NCI-H1417 (cell line): ENCODE results near the gene PSG4.
"Not testable (repeated sequence)": the region's sequence is repeated elsewhere in the genome, so short reads cannot be mapped to it uniquely, and the experiment has no call there.

Source experiments
- DNase-seq, 3 experiments: peaks; one replicate each; lab custom pipeline; 2025; lab: John Stamatoyannopoulos, UW

Gene PSG4

DNA sequence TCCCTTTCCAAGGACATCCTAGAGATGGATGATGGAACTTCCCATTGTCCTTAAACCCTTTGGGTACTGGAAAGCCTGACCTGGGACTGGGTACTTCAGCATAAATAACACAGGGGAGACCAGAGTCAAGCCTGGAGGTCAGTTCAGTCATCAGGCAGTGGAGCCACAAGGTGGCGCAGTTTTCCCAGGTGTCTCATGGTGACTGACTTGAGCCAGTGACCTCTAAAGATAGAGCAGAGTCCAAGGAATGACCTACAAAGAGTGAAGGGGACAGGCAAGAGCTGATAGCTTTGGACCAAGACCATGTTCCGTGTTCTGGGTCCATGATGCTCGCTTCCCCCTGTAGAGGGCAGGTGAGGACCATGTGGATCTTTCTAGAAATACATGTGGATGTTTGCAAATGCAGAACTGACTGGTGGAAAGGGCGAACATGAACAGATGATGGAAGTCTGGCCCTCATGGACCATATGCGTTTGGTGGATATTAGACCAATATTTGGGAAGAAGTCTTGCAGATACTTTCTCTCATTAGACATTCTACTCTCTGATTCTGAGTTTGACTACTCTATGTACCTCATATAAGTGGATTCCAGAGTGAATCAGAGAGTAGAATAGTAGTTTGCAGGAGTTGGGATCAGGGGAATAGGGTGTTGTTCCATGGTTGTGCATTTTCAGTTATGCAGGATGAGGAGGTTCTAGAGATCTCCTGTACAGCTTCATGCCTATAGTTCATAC, 6.6 kb downstream of the PSG4 start:
- DNase-seq, result not testable (repeated sequence)

DNA sequence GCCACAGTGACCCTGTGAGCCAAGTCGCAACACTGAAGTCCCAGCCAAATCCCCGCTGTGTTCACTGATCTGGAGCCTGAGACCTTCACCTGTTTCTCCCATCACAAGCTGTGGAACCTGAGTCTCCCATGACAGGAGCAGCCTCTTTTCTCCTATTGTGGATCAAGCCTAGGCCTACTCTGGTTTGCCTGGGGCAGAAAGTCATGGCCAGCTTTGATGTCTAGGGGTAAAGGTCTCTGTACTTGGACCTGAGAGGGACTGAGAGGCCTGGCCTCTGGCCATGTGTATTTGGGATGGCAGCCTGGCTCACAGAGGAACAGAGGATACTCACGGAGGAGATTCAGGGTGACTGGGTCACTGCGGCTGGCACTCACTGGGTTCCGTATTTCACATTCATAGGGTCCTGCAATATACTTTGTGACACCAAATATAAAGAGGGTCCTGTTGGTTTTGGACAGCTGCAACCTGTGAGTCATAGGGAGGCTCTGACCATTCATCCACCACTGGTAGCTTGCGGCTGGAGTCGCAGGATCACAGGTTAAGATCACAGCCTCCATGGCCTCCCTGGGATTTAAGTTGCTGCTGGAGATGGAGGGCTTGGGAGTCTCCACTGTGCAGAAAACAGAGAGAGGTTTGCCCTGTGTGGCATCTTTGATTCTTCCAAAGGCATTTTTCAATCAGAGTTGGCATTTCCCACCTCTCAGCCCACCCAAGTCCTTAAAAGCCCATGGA, 7.6 kb downstream of the PSG4 start:
- not testable (repeated sequence) for DNase-seq

- DNase-seq, result not testable (repeated sequence)
Measured at GRCh38 chr19:43194397-43194796, 11.0 kb downstream of the PSG4 start.

DNA sequence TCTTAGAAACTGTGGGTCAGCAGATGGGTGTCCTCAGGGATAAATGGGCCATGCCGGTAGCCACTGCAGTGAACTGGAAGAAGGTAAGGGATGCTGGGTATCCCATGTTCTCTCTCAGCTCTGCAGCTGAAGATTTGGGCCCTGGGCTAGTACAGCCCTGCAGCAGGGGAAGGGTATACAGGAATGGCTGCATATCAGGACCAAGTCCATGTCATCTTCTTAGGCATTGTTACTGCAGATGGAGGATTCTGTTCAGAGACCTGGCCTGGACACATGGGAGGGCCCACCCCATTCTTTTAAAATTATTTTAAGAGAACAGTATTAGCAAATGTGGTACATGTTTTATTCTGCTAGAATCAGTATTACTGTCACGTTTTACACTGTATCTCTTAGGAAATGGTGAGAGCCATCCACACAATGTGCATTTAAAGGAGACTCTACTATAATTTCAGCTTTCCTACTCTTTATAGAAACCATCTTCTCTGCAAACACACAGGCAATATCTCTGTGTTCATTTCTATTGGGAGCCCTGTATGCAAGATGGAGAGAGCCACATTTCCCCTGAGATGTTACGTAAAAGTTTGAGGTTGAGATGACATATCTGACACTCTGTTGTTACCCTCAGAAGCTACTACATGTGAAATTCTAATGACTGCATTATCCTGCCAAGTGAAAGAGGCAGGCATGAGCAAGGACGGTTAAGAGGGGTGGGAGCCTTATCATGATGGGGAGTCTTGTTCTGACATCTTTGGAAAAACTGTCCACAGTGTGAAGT, 12.9 kb downstream of the PSG4 start:
- not testable (repeated sequence) for DNase-seq

DNA sequence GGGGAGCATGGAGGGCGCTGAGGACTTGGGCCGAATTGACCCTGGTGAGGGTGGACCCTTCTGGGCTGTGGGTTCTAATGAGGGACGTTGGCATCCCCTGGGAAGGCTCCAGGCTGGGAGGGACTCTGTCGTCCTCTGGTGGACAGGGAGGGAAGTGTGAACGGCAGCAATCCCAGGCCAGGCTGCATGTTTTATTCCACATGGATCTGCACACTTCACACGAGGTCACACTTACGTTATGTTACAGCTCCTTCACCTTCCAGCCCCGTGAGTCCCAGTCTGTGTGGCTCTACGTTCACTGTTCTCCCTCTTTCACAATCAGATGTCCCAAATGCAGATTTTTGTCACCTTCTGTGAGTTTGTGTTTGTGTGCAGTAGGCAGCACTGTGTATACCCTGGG, 17.3 kb downstream of the PSG4 start:
- DNase-seq, result not testable (repeated sequence)

DNA sequence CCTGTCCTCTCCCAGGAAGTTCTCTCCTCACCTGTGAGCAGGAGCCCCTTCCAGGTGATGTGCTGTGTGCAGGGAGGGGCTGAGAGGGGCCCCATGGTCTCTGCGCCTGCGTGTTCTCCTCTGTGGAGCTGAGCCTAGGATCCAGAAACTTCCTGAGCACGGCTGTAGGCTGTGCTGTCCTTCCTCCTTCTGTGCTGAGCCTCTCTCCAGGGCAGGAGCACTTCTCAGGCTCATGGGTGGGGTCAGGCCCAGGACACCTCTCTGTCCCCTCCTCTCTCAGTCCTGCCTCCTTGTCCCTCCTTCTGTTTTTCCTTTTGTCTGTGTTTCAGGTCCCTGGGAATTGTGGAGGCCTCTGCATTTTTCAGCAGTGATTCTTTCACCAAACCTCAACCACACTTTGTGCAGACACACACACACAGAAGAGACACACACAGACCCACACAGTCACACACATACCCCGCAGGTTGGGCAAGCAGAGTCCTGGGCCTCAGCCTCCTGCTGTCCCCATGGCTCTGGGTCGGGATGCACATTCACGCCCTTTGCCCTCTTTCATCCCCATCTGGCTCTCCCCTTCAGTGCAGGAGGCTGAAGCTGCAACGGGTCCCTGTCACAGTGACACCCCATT, 19.0 kb downstream of the PSG4 start, which contains the start of gene PSG5:
Gene PSG5 (minus strand): TSS at position 226 of the 625 bp plus-strand sequence. CDS start 131 bp downstream, at position 95.
- DNase-seq, result not testable (repeated sequence)

DNA sequence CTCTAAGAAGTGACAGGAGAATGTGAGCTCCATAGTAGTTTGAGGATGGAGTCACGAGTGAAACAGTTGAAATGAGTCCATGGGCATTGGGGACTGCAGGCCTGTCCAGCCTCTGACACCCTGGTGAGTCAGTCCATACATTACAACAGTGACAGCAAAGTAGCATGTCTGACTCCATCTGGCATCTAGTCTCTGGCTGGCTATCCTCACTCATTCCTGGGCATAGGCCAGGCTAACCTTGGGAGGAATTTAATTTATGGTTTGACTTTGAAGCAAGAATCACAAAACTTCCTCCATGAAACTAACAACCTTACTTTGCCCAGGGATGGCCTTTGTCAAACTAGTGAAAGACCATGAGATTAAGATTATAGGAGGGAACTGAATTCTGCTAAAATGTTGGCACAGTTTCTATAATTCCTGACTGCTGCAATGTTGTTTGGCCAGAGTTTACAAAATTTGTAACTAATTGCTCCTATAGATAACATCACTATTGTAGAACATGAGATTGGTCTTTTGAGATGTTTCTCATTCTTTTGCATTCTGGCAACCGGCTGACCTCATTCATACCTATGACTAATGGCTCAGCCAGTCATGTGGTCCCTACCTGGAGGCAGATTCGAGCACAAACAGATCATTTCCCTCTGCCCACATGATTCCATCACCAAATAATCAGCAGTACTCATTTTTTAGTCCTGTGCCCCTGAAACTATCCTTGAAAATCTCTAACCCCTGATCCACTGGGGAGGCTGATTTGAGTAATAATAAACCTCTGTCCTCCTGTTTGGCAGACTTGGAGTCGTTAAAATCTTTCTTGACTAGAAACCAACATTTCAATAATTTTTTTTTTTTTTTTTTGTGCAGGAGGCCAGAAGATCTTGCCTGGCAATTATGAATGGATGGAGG, 23.3 kb downstream of the PSG4 start:
- not testable (repeated sequence) for DNase-seq

- not testable (repeated sequence) for DNase-seq
Measured at GRCh38 chr19:43179569-43180147, 25.8 kb downstream of the PSG4 start.

- not testable (repeated sequence) for DNase-seq
Measured at GRCh38 chr19:43178577-43178976, 26.9 kb downstream of the PSG4 start.

GRCh38 chr19:43165906-43166305, 39.5 kb downstream of the PSG4 start:
- not testable (repeated sequence) for DNase-seq

- DNase-seq, result not testable (repeated sequence)
Measured at GRCh38 chr19:43163135-43163534, 42.3 kb downstream of the PSG4 start.

- not testable (repeated sequence) for DNase-seq
Measured at GRCh38 chr19:43162261-43162660, 43.2 kb downstream of the PSG4 start.

- no peak for DNase-seq
Measured at GRCh38 chr19:43152214-43152613, 53.2 kb downstream of the PSG4 start.

DNA sequence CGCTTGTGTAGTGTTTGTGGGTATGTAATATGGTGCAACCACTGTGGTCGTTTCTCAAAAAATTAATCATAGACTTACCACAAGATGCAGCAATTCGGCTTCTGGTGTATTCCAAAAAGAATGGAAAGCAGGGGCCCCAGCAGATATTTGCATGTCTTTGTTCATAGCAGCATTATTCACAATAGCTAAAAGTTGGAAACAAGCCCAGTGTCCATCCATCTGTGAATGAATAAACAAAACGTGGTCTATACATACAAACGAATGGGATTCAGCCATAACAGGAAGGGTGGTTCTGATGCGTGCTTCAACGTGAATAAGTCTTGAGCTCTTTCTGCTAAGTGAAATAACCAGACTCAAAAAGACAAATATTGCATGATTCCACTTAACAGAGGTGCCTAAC, 55.6 kb downstream of the PSG4 start:
- DNase-seq, result peak in 1 of 3 experiments; percentile 13

DNA sequence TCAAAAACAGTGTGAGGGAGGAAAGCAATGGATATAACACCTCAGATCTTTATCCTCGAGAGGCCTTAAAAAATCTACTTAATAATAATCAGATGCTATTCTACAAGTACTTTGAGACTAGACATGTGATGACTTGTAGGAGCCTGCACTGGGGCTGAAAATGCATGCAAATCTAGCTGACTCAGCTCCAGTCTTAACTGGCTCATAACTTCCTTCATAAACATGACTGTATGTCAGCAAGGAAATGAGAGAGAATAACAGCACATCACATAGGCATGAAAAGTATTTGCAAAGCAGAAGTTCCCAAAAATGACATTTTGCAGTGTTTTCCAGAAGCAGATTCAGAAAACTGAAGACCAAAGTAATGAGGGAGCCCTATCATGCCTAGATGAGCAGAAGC, 57.2 kb downstream of the PSG4 start:
- no peak for DNase-seq
